ENCODE measurements around the gene PLTP. TPM values are rescaled to one million over a fixed set of nuclear protein-coding genes. Genes with fewer than 3 reads are reported as not detected.
"Not testable (repeated sequence)": the region's sequence is repeated elsewhere in the genome, so short reads cannot be mapped to it uniquely, and the experiment has no call there.

The PLTP gene
- total and polyA plus RNA-seq, 4 donors, result 26.9 to 125 (median 80.7) TPM

GRCh38 chr20:45958593-45958992 is 46.6 kb upstream of the PLTP start:
- Histone ChIP-seq H3K4me1 (ENCODE audit: control insufficient read depth in 5 of 5, insufficient read depth in 5 of 5, low read length in 5 of 5) (no peaks in the 10 kb centered on the region), H3K4me3 (no peak overlapping the region), H3K9ac (ENCODE audit: insufficient read depth in 1 of 2, low read length in 2 of 2) (no peak overlapping the region), H3K9me3 (ENCODE audit: control insufficient read depth in 4 of 4, insufficient read depth in 3 of 4, low read length in 3 of 4) (peaks cover 0 to 2% (median 0%) of the 10 kb centered on the region in 4 donors), H3K27ac (ENCODE audit: low read depth in 1 of 2, low read length in 1 of 2) (no peak overlapping the region), H3K27me3 (ENCODE audit: control insufficient read depth in 3 of 3, insufficient read depth in 3 of 3, low read length in 2 of 3) (no peaks in the 10 kb centered on the region), H3K36me3 (ENCODE audit: control insufficient read depth in 4 of 4, insufficient read depth in 4 of 4, low read length in 4 of 4) (peaks cover 34 to 60% (median 47%) of the 10 kb centered on the region in 4 donors)
- WGBS, 2 donors, result 96 to 100% methylated on average over 4 of the region's 4 CpGs
- no peak for TF ChIP-seq CTCF (IDR thresholded peaks at IDR 0.05; ENCODE audit: control extremely low read depth, extremely low read depth)
- no peak for ATAC-seq (ENCODE audit: insufficient read depth, low FRiP score)
- no peak for DNase-seq

- H3K4me3 ChIP-seq, result no peak overlapping the region
- peaks cover 35 to 61% (median 54%) of the 10 kb centered on the region in 4 donors for H3K36me3 ChIP-seq (ENCODE audit: control insufficient read depth in 4 of 4, insufficient read depth in 4 of 4, low read length in 4 of 4)
- no peak for TF ChIP-seq CTCF (IDR thresholded peaks at IDR 0.05; ENCODE audit: control extremely low read depth, extremely low read depth)
- ATAC-seq (ENCODE audit: insufficient read depth, low FRiP score) (no peak), DNase-seq (no peak)
- 88 to 89% methylated on average over 19 of the region's 19 CpGs for WGBS, 2 donors
- no peak overlapping the region for H3K27ac ChIP-seq (ENCODE audit: low read depth in 1 of 2, low read length in 1 of 2)
- no peaks in the 10 kb centered on the region for H3K27me3 ChIP-seq (ENCODE audit: control insufficient read depth in 3 of 3, insufficient read depth in 3 of 3, low read length in 2 of 3)
- H3K9ac ChIP-seq (ENCODE audit: insufficient read depth in 1 of 2, low read length in 2 of 2), result no peak overlapping the region
- H3K4me1 ChIP-seq (ENCODE audit: control insufficient read depth in 5 of 5, insufficient read depth in 5 of 5, low read length in 5 of 5), result no peaks in the 10 kb centered on the region
- H3K9me3 ChIP-seq (ENCODE audit: control insufficient read depth in 4 of 4, insufficient read depth in 3 of 4, low read length in 3 of 4), result peaks cover 0 to 2% (median 0%) of the 10 kb centered on the region in 4 donors
These were observed 45.3 kb upstream of the PLTP start for GRCh38 chr20:45957021-45957941.

GRCh38 chr20:45956326-45956725 is 44.4 kb upstream of the PLTP start:
- 92 to 95% methylated on average over 10 of the region's 10 CpGs for WGBS, 2 donors
- not testable (repeated sequence) for ATAC-seq (ENCODE audit: insufficient read depth, low FRiP score); H3K9me3 ChIP-seq (ENCODE audit: control insufficient read depth in 4 of 4, insufficient read depth in 3 of 4, low read length in 3 of 4); DNase-seq; H3K9ac ChIP-seq (ENCODE audit: insufficient read depth in 1 of 2, low read length in 2 of 2); H3K4me3 ChIP-seq; H3K27me3 ChIP-seq (ENCODE audit: control insufficient read depth in 3 of 3, insufficient read depth in 3 of 3, low read length in 2 of 3); H3K4me1 ChIP-seq (ENCODE audit: control insufficient read depth in 5 of 5, insufficient read depth in 5 of 5, low read length in 5 of 5); H3K27ac ChIP-seq (ENCODE audit: low read depth in 1 of 2, low read length in 1 of 2)
- peaks cover 30 to 63% (median 56%) of the 10 kb centered on the region in 4 donors for H3K36me3 ChIP-seq (ENCODE audit: control insufficient read depth in 4 of 4, insufficient read depth in 4 of 4, low read length in 4 of 4)

GRCh38 chr20:45953672-45954071 is 41.7 kb upstream of the PLTP start:
- no peak overlapping the region for H3K4me3 ChIP-seq
- H3K9me3 ChIP-seq (ENCODE audit: control insufficient read depth in 4 of 4, insufficient read depth in 3 of 4, low read length in 3 of 4), result no peaks in the 10 kb centered on the region
- H3K27ac ChIP-seq (ENCODE audit: low read depth in 1 of 2, low read length in 1 of 2), result no peak overlapping the region
- 93 to 94% methylated on average over 9 of the region's 9 CpGs for WGBS, 2 donors
- H3K27me3 ChIP-seq (ENCODE audit: control insufficient read depth in 3 of 3, insufficient read depth in 3 of 3, low read length in 2 of 3), result no peaks in the 10 kb centered on the region
- DNase-seq (no peak), ATAC-seq (ENCODE audit: insufficient read depth, low FRiP score) (no peak)
- no peak overlapping the region for H3K9ac ChIP-seq (ENCODE audit: insufficient read depth in 1 of 2, low read length in 2 of 2)
- H3K36me3 ChIP-seq (ENCODE audit: control insufficient read depth in 4 of 4, insufficient read depth in 4 of 4, low read length in 4 of 4), result peaks cover 17 to 61% (median 47%) of the 10 kb centered on the region in 4 donors
- no peak for TF ChIP-seq CTCF (IDR thresholded peaks at IDR 0.05; ENCODE audit: control extremely low read depth, extremely low read depth)
- H3K4me1 ChIP-seq (ENCODE audit: control insufficient read depth in 5 of 5, insufficient read depth in 5 of 5, low read length in 5 of 5), result no peaks in the 10 kb centered on the region

Data from lung (tissue), 12 donors.